ENCODE measurements around the gene SORCS3. TPM values are rescaled to one million over a fixed set of nuclear protein-coding genes. Genes with fewer than 3 reads are reported as not detected.

SORCS3 gene
- total RNA-seq, 1 experiment from 2014 or later, result 0.94 TPM

DNA sequence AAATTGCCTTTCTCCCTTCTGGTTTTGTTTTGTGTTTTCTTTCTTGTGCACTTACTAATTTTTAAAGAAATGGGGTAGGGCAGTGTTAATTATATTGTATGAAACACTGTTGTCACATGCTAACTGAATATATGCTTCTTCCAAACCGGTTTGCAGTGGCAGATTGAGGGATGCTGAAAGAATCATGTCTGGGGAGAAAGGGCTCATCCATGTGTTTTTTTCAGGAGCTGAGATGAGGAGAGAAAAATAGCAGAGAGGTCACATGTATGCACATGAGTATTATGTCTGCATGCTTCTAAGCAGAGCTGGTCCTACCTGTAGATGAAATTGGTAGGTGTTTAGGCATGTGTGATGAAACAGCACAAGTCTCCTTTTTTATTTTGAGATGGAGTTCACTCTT lies 17.0 kb downstream of the SORCS3 start (continued):
- TF ChIP-seq, protein P1, sequence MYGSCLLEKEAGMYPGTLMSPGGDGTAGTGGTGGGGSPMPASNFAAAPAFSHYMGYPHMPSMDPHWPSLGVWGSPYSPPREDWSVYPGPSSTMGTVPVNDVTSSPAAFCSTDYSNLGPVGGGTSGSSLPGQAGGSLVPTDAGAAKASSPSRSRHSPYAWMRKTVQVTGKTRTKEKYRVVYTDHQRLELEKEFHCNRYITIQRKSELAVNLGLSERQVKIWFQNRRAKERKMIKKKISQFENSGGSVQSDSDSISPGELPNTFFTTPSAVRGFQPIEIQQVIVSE (CRISPR knock-in tag; IDR thresholded peaks at IDR 0.05; ENCODE audit: borderline replicate concordance), result no peak
- TF ChIP-seq SP1 (CRISPR knock-in tag; conservative IDR thresholded peaks at IDR 0.05), result no peak
- TF ChIP-seq GTF2I (CRISPR knock-in tag; conservative IDR thresholded peaks at IDR 0.05), result no peak

- H3K36me3 Mint-ChIP-seq, result no peaks in the 10 kb centered on the region
- CTCF ChIA-PET, result interaction anchor here (0.7 to 1.4 kb wide), 6 partner anchors 17 to 114 kb away, joined by 3 to 12 read pairs (median 3); partner anchors contain the start of gene SORCS3
- H3K4me1 Mint-ChIP-seq, result peaks cover 15% of the 10 kb centered on the region
- no peak overlapping the region for H3K4me3 Mint-ChIP-seq
- H3K27ac Mint-ChIP-seq, result no peak overlapping the region
- H3K9me3 Mint-ChIP-seq, result no peaks in the 10 kb centered on the region
- peak; percentile 74 for ATAC-seq
- no peaks in the 10 kb centered on the region for H3K27me3 Mint-ChIP-seq (ENCODE audit: low read depth)
- POLR2A ChIA-PET, result no interaction called here
- TF ChIP-seq E2F1 (CRISPR knock-in tag; IDR thresholded peaks at IDR 0.05) (no peak), NR1H2 (CRISPR knock-in tag; IDR thresholded peaks at IDR 0.05) (no peak), FOXP1 (CRISPR knock-in tag; IDR thresholded peaks at IDR 0.05; ENCODE audit: borderline replicate concordance) (no peak), FOXK1 (CRISPR knock-in tag; IDR thresholded peaks at IDR 0.05) (no peak), ELF4 (CRISPR knock-in tag; IDR thresholded peaks at IDR 0.05; ENCODE audit: low read depth) (no peak), TEAD4 (CRISPR knock-in tag; IDR thresholded peaks at IDR 0.05) (no peak), NFE2L1 (CRISPR knock-in tag; IDR thresholded peaks at IDR 0.05) (no peak), GABPB1 (CRISPR knock-in tag; IDR thresholded peaks at IDR 0.05) (no peak), RORB (CRISPR knock-in tag; IDR thresholded peaks at IDR 0.05) (no peak), TCF7 (CRISPR knock-in tag; IDR thresholded peaks at IDR 0.05; ENCODE audit: low read depth) (no peak), ZNF317 (CRISPR knock-in tag; IDR thresholded peaks at IDR 0.05; ENCODE audit: borderline replicate concordance, low read depth) (no peak), IRF2 (CRISPR knock-in tag; IDR thresholded peaks at IDR 0.05; ENCODE audit: borderline replicate concordance, low read depth) (no peak), NFYB (CRISPR knock-in tag; conservative IDR thresholded peaks at IDR 0.05; ENCODE audit: low read depth) (no peak)
- TF ChIP-seq, protein P2, sequence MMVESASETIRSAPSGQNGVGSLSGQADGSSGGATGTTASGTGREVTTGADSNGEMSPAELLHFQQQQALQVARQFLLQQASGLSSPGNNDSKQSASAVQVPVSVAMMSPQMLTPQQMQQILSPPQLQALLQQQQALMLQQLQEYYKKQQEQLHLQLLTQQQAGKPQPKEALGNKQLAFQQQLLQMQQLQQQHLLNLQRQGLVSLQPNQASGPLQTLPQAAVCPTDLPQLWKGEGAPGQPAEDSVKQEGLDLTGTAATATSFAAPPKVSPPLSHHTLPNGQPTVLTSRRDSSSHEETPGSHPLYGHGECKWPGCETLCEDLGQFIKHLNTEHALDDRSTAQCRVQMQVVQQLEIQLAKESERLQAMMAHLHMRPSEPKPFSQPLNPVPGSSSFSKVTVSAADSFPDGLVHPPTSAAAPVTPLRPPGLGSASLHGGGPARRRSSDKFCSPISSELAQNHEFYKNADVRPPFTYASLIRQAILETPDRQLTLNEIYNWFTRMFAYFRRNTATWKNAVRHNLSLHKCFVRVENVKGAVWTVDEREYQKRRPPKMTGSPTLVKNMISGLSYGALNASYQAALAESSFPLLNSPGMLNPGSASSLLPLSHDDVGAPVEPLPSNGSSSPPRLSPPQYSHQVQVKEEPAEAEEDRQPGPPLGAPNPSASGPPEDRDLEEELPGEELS (CRISPR knock-in tag; IDR thresholded peaks at IDR 0.05), result no peak
- TF ChIP-seq, protein P3, sequence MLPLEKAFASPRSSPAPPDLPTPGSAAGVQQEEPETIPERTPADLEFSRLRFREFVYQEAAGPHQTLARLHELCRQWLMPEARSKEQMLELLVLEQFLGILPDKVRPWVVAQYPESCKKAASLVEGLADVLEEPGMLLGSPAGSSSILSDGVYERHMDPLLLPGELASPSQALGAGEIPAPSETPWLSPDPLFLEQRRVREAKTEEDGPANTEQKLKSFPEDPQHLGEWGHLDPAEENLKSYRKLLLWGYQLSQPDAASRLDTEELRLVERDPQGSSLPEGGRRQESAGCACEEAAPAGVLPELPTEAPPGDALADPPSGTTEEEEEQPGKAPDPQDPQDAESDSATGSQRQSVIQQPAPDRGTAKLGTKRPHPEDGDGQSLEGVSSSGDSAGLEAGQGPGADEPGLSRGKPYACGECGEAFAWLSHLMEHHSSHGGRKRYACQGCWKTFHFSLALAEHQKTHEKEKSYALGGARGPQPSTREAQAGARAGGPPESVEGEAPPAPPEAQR (CRISPR knock-in tag; IDR thresholded peaks at IDR 0.05), result no peak
- TF ChIP-seq, protein P4, sequence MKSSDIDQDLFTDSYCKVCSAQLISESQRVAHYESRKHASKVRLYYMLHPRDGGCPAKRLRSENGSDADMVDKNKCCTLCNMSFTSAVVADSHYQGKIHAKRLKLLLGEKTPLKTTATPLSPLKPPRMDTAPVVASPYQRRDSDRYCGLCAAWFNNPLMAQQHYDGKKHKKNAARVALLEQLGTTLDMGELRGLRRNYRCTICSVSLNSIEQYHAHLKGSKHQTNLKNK (CRISPR knock-in tag; IDR thresholded peaks at IDR 0.05), result no peak
- TF ChIP-seq, protein P5, sequence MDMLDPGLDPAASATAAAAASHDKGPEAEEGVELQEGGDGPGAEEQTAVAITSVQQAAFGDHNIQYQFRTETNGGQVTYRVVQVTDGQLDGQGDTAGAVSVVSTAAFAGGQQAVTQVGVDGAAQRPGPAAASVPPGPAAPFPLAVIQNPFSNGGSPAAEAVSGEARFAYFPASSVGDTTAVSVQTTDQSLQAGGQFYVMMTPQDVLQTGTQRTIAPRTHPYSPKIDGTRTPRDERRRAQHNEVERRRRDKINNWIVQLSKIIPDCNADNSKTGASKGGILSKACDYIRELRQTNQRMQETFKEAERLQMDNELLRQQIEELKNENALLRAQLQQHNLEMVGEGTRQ (CRISPR knock-in tag; IDR thresholded peaks at IDR 0.05), result no peak
- DNase-seq (ENCODE audit: low spot score), result no peak
Measured at GRCh38 chr10:104659809-104660208, 18.7 kb downstream of the SORCS3 start.

Data from WTC11 (cell line).